Vagina (tissue), 2 donors: ENCODE data around the gene RELT.

ENCODE experiments used
- POLR2A ChIP-seq, 2 donors: fragments of 450-650 bp; IDR thresholded peaks; one replicate each; pipeline ENCODE4 v1.6.1; 2017; ENCODE audit warnings: antibody characterized with exemption in 2 of 2, mild to moderate bottlenecking in 2 of 2, moderate library complexity in 2 of 2
- TF ChIP-seq, protein P1 (sequence below), 3 experiments: fragments of 450-650 bp in 2 of 3; fragments of 200-600 bp in 1 of 3; sonication (generic) in 1 of 3; IDR thresholded peaks; one replicate each; pipeline ENCODE4 v1.5.1; 2017 to 2019; ENCODE audit warnings: antibody characterized with exemption in 3 of 3, mild to moderate bottlenecking in 2 of 3, moderate library complexity in 2 of 3

DNA sequence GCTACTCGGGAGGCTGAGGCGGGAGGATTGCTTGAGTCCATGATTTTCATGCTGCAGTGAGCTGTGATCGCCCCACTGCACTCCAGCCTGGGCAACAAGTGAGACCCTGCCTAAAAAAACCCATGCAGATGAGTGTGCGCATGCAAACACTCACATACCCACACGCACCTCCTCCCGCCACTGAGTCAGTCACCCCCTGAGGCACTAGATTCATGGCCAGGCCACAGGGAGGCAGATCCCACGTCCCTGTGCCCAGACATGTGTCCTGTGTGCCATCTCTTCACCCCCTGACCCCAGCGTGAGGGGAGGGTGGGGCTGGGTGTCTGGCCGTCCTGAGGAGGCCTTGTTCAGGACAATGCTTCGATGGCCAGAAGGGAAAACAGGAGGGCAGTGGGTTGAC, 15.5 kb downstream of the RELT start:
- TF ChIP-seq, protein P1, sequence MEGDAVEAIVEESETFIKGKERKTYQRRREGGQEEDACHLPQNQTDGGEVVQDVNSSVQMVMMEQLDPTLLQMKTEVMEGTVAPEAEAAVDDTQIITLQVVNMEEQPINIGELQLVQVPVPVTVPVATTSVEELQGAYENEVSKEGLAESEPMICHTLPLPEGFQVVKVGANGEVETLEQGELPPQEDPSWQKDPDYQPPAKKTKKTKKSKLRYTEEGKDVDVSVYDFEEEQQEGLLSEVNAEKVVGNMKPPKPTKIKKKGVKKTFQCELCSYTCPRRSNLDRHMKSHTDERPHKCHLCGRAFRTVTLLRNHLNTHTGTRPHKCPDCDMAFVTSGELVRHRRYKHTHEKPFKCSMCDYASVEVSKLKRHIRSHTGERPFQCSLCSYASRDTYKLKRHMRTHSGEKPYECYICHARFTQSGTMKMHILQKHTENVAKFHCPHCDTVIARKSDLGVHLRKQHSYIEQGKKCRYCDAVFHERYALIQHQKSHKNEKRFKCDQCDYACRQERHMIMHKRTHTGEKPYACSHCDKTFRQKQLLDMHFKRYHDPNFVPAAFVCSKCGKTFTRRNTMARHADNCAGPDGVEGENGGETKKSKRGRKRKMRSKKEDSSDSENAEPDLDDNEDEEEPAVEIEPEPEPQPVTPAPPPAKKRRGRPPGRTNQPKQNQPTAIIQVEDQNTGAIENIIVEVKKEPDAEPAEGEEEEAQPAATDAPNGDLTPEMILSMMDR (IDR thresholded peaks at IDR 0.05), result no peak
- TF ChIP-seq POLR2A (IDR thresholded peaks at IDR 0.05), result no peak
